Ishikawa (cell line): Measurements from ENCODE around the gene CUTC.

Source experiments
- CEBPB ChIP-seq: IDR thresholded peaks from 2 replicates; pipeline ENCODE4 v1.6.1; 2012
- CREB1 ChIP-seq: IDR thresholded peaks from 2 replicates; pipeline ENCODE4 v1.6.1; 2012; ENCODE audit warnings: low read depth
- EGR1 ChIP-seq: IDR thresholded peaks from 2 replicates; pipeline ENCODE4 v1.6.1; 2012
- EP300 ChIP-seq: IDR thresholded peaks from 2 replicates; pipeline ENCODE4 v1.6.1; 2012; ENCODE audit warnings: borderline replicate concordance
- FOXM1 ChIP-seq: IDR thresholded peaks from 2 replicates; pipeline ENCODE4 v1.6.1; 2012; ENCODE audit warnings: low read depth, borderline replicate concordance
- MAX ChIP-seq: IDR thresholded peaks from 2 replicates; pipeline ENCODE4 v1.6.1; 2012
- NFIC ChIP-seq: IDR thresholded peaks from 2 replicates; pipeline ENCODE4 v1.6.1; 2012
- RAD21 ChIP-seq: IDR thresholded peaks from 2 replicates; pipeline ENCODE4 v1.6.1; 2012; ENCODE audit warnings: low read depth
- REST ChIP-seq: IDR thresholded peaks from 2 replicates; pipeline ENCODE4 v1.6.1; 2012; ENCODE audit warnings: low read depth, mild to moderate bottlenecking
- TAF1 ChIP-seq: IDR thresholded peaks from 2 replicates; pipeline ENCODE4 v1.6.1; 2012; ENCODE audit warnings: low read depth, mild to moderate bottlenecking
- TCF12 ChIP-seq: IDR thresholded peaks from 2 replicates; pipeline ENCODE4 v1.6.1; 2012; ENCODE audit warnings: low read depth
- TEAD4 ChIP-seq: IDR thresholded peaks from 2 replicates; pipeline ENCODE4 v1.6.1; 2012
- YY1 ChIP-seq: IDR thresholded peaks from 2 replicates; pipeline ENCODE4 v1.6.1; 2012; ENCODE audit warnings: low read depth
- ZBTB7A ChIP-seq: IDR thresholded peaks from 2 replicates; pipeline ENCODE4 v1.6.1; 2012; ENCODE audit warnings: low read depth
- TF ChIP-seq, protein P1 (sequence below): IDR thresholded peaks from 2 replicates; pipeline ENCODE4 v1.6.1; 2012

Gene CUTC

GRCh38 chr10:99760321-99760720, 28.3 kb downstream of the CUTC start:
- TF ChIP-seq CEBPB (no peak), EP300 (no peak), TAF1 (no peak), CREB1 (no peak), MAX (no peak), TEAD4 (no peak), EGR1 (no peak), YY1 (no peak), NFIC (no peak), ZBTB7A (no peak), REST (no peak), FOXM1 (no peak), TCF12 (no peak), RAD21 (no peak)
- TF ChIP-seq, protein P1, sequence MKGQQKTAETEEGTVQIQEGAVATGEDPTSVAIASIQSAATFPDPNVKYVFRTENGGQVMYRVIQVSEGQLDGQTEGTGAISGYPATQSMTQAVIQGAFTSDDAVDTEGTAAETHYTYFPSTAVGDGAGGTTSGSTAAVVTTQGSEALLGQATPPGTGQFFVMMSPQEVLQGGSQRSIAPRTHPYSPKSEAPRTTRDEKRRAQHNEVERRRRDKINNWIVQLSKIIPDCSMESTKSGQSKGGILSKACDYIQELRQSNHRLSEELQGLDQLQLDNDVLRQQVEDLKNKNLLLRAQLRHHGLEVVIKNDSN = no peak

- no peak for TF ChIP-seq CEBPB
- TF ChIP-seq, protein P1 = no peak
- no peak for TF ChIP-seq RAD21
- no peak for TF ChIP-seq YY1
- no peak for TF ChIP-seq TAF1
- TF ChIP-seq MAX = no peak
- no peak for TF ChIP-seq ZBTB7A
- no peak for TF ChIP-seq REST
- TF ChIP-seq EP300 = no peak
- no peak for TF ChIP-seq EGR1
- TF ChIP-seq NFIC = no peak
- TF ChIP-seq TCF12 = no peak
- TF ChIP-seq TEAD4 = no peak
- TF ChIP-seq CREB1 = no peak
- no peak for TF ChIP-seq FOXM1
Observed at GRCh38 chr10:99761365-99761764, 29.3 kb downstream of the CUTC start.

DNA sequence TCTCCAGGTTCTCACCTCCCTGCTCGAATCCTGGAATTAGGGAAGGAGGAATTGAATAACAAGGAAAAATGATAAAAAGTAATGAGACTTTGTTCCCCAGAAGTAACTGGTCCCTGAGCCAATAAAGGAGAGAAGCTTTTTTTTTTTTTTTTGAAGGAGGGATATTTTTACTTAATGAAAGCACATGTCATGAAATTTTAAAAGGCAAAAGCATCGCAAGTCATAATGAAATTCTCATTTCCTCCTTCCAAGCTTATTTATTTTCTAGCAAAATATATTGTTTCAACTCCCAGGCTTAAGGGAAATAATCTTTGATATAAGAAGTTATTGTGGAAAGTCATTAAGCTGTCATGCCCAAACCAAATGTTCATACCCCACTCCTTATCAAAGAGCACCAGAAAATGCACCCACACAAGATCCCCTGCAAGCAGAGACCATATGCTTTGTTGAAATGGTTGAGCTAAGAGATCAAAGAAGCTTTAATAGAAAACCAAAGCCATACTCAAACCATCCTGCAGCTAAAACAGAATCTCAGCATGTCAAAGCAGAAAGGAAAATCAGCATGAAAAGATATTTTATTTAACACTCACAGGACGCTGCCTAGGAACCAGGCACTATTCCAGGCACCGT, 33.8 kb downstream of the CUTC start:
- TF ChIP-seq CEBPB (no peak), CREB1 (0 out of 2 replicates have a peak, but pooled peaks have one; percentile 12)

DNA sequence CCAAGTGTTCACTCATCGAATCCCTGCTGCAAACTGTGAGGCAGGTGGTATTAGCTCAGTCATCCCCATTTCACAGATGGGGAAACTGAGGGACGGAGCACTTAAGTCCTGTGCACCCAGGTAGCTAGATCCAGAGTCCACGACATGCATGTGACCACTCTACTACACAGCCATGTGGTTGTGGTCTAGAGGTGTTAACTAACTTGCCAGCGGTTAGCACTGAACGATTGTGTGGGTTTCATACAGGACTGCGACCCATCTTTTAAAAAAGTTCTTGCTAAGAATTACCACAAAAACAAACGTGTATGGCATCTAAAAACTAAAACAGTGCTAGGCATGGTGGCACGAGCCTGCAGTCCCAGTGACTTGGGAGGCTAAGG, 34.3 kb downstream of the CUTC start:
- TF ChIP-seq, protein P1 = no peak
- no peak for TF ChIP-seq TEAD4
- no peak for TF ChIP-seq FOXM1
- no peak for TF ChIP-seq EGR1
- no peak for TF ChIP-seq YY1
- no peak for TF ChIP-seq EP300
- no peak for TF ChIP-seq CREB1
- no peak for TF ChIP-seq TAF1
- no peak for TF ChIP-seq TCF12
- TF ChIP-seq ZBTB7A = no peak

GRCh38 chr10:99767901-99768300, 35.9 kb downstream of the CUTC start:
- TF ChIP-seq TAF1 (no peak), EGR1 (no peak), REST (no peak), EP300 (no peak), RAD21 (no peak), YY1 (no peak), TEAD4 (no peak), ZBTB7A (no peak)
